ENCODE data around the gene RRAS2. TPM values are rescaled to one million over a fixed set of nuclear protein-coding genes. Genes with fewer than 3 reads are reported as not detected.
"Not testable (repeated sequence)": the region's sequence is repeated elsewhere in the genome, so short reads cannot be mapped to it uniquely, and the experiment has no call there.

The RRAS2 gene
- total RNA-seq, 1 experiment from 2014 or later, result 158 TPM

DNA sequence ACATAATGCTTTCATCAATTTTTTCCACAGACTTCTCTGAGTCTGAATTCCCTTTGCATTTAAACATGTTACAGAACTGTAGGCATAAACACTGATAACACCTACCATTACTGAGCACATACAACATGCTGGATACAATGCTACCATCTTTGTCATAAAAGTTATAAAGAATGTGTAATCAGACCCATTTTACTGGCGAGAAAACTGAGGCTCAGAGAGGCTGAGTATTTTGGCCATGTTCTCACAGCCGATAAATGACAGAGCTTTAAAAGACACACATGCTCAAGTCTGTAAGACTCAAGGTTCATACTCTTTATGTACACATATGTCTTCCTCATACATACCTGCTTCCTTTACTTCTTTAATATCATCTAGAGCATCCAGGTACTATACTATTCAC, 2.6 kb downstream of the RRAS2 start:
- no peak overlapping the region for H2BK5ac ChIP-seq (ENCODE audit: insufficient read length, low read length)
- TF ChIP-seq, protein P1, sequence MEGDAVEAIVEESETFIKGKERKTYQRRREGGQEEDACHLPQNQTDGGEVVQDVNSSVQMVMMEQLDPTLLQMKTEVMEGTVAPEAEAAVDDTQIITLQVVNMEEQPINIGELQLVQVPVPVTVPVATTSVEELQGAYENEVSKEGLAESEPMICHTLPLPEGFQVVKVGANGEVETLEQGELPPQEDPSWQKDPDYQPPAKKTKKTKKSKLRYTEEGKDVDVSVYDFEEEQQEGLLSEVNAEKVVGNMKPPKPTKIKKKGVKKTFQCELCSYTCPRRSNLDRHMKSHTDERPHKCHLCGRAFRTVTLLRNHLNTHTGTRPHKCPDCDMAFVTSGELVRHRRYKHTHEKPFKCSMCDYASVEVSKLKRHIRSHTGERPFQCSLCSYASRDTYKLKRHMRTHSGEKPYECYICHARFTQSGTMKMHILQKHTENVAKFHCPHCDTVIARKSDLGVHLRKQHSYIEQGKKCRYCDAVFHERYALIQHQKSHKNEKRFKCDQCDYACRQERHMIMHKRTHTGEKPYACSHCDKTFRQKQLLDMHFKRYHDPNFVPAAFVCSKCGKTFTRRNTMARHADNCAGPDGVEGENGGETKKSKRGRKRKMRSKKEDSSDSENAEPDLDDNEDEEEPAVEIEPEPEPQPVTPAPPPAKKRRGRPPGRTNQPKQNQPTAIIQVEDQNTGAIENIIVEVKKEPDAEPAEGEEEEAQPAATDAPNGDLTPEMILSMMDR (conservative IDR thresholded peaks at IDR 0.05), result no peak
- no peaks in the 10 kb centered on the region for H3K27me3 ChIP-seq (ENCODE audit: insufficient read depth, low read length)
- no peak overlapping the region for H3K18ac ChIP-seq (ENCODE audit: insufficient read length, low read depth, low read length)
- H3K27ac Mint-ChIP-seq, result no peak overlapping the region; a peak in 1 of 7 replicates
- no peak overlapping the region for H2BK12ac ChIP-seq (ENCODE audit: insufficient read length, low read depth, low read length)
- H3K27ac ChIP-seq (ENCODE audit: insufficient read length, low read depth, low read length), result no peak overlapping the region
- no peak overlapping the region for H3K23ac ChIP-seq (ENCODE audit: insufficient read length, low read depth, low read length)
- H3K4me1 ChIP-seq (ENCODE audit: insufficient read depth, low read length), result peaks cover 5% of the 10 kb centered on the region; the same call in 1 of the 2 replicates
- H4K91ac ChIP-seq (ENCODE audit: insufficient read length, low read depth, low read length), result no peak overlapping the region
- H2AK5ac ChIP-seq (ENCODE audit: insufficient read length, low read length), result no peak overlapping the region
- peaks cover 44 to 48% of the 10 kb centered on the region in 2 experiments for H3K4me1 Mint-ChIP-seq
- peaks cover 14 to 20% (median 16%) of the 10 kb centered on the region in 3 experiments for H3K36me3 Mint-ChIP-seq (ENCODE audit: insufficient read depth in 1 of 3, low read depth in 3 of 3)
- no peak overlapping the region for H4K8ac ChIP-seq (replicated peaks; ENCODE audit: insufficient read length, low read depth, low read length)
- no CpG with 5 or more reads among the region's 2 CpGs for WGBS (ENCODE audit: extremely low coverage, insufficient read length, low lambda C conversion rate)
- peak overlapping the region; percentile 88 to 99 for H3K4me3 Mint-ChIP-seq
- peaks cover 7% of the 10 kb centered on the region for H3K23me2 ChIP-seq (ENCODE audit: insufficient read length, low read depth, low read length, poor library complexity, severe bottlenecking)
- H3T11ph ChIP-seq (ENCODE audit: low read length), result no peak overlapping the region
- H3K9me3 Mint-ChIP-seq, result peaks cover 0 to 2% of the 10 kb centered on the region in 2 experiments; a peak in 2 of 5 replicates
- no peak overlapping the region for H2BK120ac ChIP-seq (ENCODE audit: low read depth, low read length, poor library complexity, severe bottlenecking)
- no peak overlapping the region for H2BK15ac ChIP-seq (ENCODE audit: low read depth, low read length)
- no peak for DNase-seq
- peaks cover 48% of the 10 kb centered on the region for H3K79me2 ChIP-seq (ENCODE audit: insufficient read depth, low read length)
- no peaks in the 10 kb centered on the region for H4K20me1 ChIP-seq (ENCODE audit: control insufficient read depth, insufficient read depth, insufficient read length)
- H2AFZ ChIP-seq (ENCODE audit: low read length), result no peak overlapping the region
- no peaks in the 10 kb centered on the region for H3K9me3 ChIP-seq (ENCODE audit: control insufficient read depth, low read depth, low read length)
- H2BK20ac ChIP-seq (ENCODE audit: low read depth, low read length, poor library complexity, severe bottlenecking), result no peak overlapping the region
- H3K9ac ChIP-seq (ENCODE audit: extremely low read depth, insufficient read length, low read length), result no peak overlapping the region
- H3K79me1 ChIP-seq (ENCODE audit: insufficient read depth, low read depth, low read length, poor library complexity, severe bottlenecking), result no peaks in the 10 kb centered on the region
- no peak overlapping the region for H4K5ac ChIP-seq (ENCODE audit: insufficient read length, low read depth, low read length)
- H3K56ac ChIP-seq (ENCODE audit: insufficient read length, low read depth, low read length), result no peak overlapping the region
- no peak overlapping the region for H3K4ac ChIP-seq (ENCODE audit: low read depth, low read length)
- H3K14ac ChIP-seq (ENCODE audit: insufficient read depth, low read length), result no peak overlapping the region
- peaks cover 10% of the 10 kb centered on the region for H3K27me3 Mint-ChIP-seq (ENCODE audit: low read depth)
- H3K4me2 ChIP-seq (ENCODE audit: insufficient read depth, insufficient read length, low read length), result peak overlapping the region; percentile 16

DNA sequence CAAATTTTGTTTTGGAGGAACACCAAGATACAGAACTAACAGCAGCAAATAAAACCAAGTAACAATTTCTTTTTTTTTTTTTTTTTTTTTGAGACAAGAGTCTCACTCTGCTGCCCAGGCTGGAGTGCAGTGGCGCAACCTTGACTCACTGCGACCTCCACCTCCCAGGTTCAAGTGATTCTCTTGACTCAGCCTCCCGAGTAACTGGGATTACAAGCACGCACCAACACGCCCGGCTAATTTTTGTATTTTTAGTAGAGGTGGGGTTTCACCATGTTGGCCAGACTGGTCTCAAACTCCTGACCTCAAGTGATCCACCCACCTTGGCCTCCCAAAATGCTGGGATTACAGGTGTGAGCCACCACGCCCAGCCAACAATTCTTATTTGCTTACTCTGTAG, 4.4 kb downstream of the RRAS2 start:
- H3K18ac ChIP-seq (ENCODE audit: insufficient read length, low read depth, low read length); H3K4me2 ChIP-seq (ENCODE audit: insufficient read depth, insufficient read length, low read length); H4K5ac ChIP-seq (ENCODE audit: insufficient read length, low read depth, low read length); H3K23ac ChIP-seq (ENCODE audit: insufficient read length, low read depth, low read length); H3K23me2 ChIP-seq (ENCODE audit: insufficient read length, low read depth, low read length, poor library complexity, severe bottlenecking); H4K20me1 ChIP-seq (ENCODE audit: control insufficient read depth, insufficient read depth, insufficient read length); H3K14ac ChIP-seq (ENCODE audit: insufficient read depth, low read length); H2BK20ac ChIP-seq (ENCODE audit: low read depth, low read length, poor library complexity, severe bottlenecking); H3K9me3 Mint-ChIP-seq; H3K56ac ChIP-seq (ENCODE audit: insufficient read length, low read depth, low read length); H2BK5ac ChIP-seq (ENCODE audit: insufficient read length, low read length); H3T11ph ChIP-seq (ENCODE audit: low read length); H2BK15ac ChIP-seq (ENCODE audit: low read depth, low read length); H2BK12ac ChIP-seq (ENCODE audit: insufficient read length, low read depth, low read length); H4K8ac ChIP-seq (replicated peaks; ENCODE audit: insufficient read length, low read depth, low read length); H2AK5ac ChIP-seq (ENCODE audit: insufficient read length, low read length); H3K27ac ChIP-seq (ENCODE audit: insufficient read length, low read depth, low read length); H3K27me3 ChIP-seq (ENCODE audit: insufficient read depth, low read length); H3K27me3 Mint-ChIP-seq (ENCODE audit: low read depth); H2AFZ ChIP-seq (ENCODE audit: low read length); H3K79me1 ChIP-seq (ENCODE audit: insufficient read depth, low read depth, low read length, poor library complexity, severe bottlenecking); H3K4me1 ChIP-seq (ENCODE audit: insufficient read depth, low read length); H2BK120ac ChIP-seq (ENCODE audit: low read depth, low read length, poor library complexity, severe bottlenecking); H3K9ac ChIP-seq (ENCODE audit: extremely low read depth, insufficient read length, low read length); H4K91ac ChIP-seq (ENCODE audit: insufficient read length, low read depth, low read length); H3K9me3 ChIP-seq (ENCODE audit: control insufficient read depth, low read depth, low read length); H3K4ac ChIP-seq (ENCODE audit: low read depth, low read length); DNase-seq: not testable (repeated sequence)
- no CpG with 5 or more reads among the region's 7 CpGs for WGBS (ENCODE audit: extremely low coverage, insufficient read length, low lambda C conversion rate)
- Mint-ChIP-seq H3K4me3 (peak overlapping the region in 1 of 2 experiments; percentile 46; a peak in 1 of 5 replicates), H3K36me3 (ENCODE audit: insufficient read depth in 1 of 3, low read depth in 3 of 3) (peaks cover 14 to 36% (median 27%) of the 10 kb centered on the region in 3 experiments), H3K27ac (peak overlapping the region; percentile 63 to 88 (median 82); a peak in 5 of 7 replicates), H3K4me1 (peaks cover 54 to 58% of the 10 kb centered on the region in 2 experiments)
- H3K79me2 ChIP-seq (ENCODE audit: insufficient read depth, low read length), result peaks cover 60% of the 10 kb centered on the region

Data from H9 (cell line).